G401 (cell line): ENCODE data around the gene PKNOX2. TPM values are rescaled to one million over a fixed set of nuclear protein-coding genes. Genes with fewer than 3 reads are reported as not detected.

ENCODE experiments used
- DNase-seq: peaks from one replicate; pipeline ENCODE4 v3.0.0-alpha.2; 2015; ENCODE audit warnings: low spot score
- in situ Hi-C: cut with HindIII; loops from 2 replicates; pipeline ENCODE4 v1.10.0; 2016; ENCODE audit warnings: low sequenced_read_pairs, mixed read lengths
- total RNA-seq: library from RNA; depleted of rRNA; stranded (reverse); fragments of >200 nt; shearing (Covaris generic); gene quantifications from 2 replicates; pipeline ENCODE4 v1.2.3, GENCODE V29; 2014

Gene PKNOX2
- total RNA-seq, 1 experiment from 2014 or later: 4.6 TPM

DNA sequence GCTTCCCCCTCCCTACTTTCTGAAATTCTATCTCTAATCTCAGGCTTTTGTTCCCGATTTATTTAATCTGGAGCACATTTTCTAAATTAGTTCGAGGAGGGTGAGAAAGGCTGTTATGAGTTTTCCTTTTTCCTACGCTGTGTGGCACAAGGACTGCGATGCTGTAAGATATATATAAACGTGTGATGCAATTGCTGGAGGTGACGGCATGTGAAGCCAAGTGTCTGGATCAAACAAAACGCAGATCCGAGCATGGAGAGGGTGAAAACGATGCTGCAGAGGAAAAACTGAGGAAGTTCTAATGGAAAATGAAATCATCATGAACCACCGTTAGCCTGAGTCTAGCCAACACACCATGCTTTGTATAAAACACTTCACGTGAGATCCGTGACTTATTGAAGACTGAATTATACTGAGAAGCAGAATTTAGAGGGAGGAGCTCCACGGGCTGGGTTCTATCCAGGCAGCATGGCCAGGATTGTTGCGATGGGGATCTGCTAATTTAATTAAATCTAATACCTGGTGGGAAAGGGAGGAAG, 4.4 kb downstream of the PKNOX2 start:
- peak; percentile 28 for DNase-seq
- in situ Hi-C loops: no loop called here

DNA sequence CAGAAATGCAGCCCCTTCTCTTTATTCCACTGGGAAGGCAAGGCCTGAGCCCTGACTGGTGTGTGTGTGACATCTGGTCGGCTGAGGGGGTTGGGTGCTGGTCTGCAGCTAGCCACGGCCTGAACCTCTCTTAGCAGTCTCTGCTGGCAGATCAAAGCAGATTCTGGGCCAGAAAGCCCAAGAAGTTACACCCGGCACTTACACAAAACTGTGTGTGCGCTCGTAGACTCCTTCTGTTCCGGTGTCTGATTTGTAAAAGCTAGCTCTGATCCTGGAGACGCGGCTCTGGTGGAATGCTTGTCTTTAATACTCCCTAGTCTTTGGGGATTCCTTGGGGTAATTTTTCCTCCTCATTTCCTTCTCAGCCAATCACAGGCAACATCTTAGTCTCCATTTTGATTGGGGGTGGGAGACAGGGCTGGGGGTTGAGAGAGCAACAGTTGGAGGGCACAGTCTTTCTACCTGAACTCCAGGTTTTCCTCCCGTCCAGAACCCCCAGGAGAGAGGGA, 5.5 kb downstream of the PKNOX2 start:
- no peak for DNase-seq
- in situ Hi-C loops: no loop called here

DNA sequence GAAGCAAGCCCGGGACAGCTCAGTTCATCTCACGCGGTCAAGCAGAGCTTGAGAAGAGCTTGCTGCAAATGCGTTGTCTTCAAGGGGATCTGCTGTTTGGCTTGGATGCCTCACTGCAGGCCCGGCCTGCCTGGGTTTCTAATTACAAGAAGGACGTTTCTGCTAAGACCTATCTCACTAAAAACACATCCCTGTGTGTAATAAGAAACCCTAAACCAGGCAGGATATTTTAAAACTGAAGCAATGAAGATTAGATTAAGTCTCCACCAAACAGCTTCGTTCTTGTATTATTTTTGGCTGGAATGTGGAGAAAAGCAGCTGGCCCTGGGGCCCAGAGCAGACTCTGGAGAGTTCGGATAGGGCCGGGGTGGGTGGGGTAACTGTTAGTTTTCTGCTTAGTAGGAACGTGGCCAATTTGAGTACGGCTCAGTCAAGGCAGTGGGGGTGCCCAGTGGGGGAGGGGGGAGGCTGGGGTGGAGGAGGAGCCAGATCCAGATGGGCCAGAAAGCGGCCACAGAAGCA, 6.0 kb downstream of the PKNOX2 start:
- in situ Hi-C loops: no loop called here
- no peak for DNase-seq

DNA sequence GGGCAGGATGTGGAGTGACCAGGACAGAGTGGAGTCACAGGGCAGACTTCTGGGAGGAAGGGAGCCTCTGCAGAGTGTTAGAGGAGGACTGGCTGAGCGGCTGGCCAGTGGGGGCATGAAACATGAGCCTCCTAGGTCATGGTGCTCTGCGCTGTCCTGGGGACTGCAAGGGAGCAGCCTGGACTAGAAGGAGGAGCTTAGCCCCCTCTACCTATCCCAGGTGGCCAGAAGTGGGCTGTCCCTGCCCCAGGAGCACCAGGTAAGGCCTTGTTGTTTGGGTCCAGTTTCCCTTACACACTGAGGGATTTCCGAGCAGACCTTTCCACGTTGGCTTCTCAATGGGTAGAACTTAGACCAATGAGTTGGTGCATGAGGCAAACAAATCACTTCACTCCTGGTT, 7.4 kb downstream of the PKNOX2 start:
- in situ Hi-C loops: no loop called here
- no peak for DNase-seq

DNA sequence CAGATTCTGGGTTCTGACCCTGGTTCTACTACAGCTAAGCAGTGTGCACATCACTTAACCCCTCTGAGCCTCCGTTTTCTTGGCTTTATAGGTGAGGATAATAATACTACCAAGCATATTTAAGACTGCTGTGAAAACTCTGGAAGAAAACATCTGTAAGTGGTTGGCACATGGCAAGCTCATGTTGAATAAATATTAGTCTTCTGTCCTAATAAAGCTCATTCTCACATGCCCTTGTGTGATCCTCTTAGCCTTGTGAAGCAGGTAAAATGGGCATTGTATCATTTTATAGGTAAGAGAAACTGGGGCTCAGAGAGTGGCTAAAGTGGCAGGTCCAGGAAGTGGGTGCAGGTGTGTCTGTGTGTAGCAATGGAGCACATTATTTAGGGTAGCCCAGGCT, 8.5 kb downstream of the PKNOX2 start:
- no peak for DNase-seq
- in situ Hi-C loops: no loop called here

DNA sequence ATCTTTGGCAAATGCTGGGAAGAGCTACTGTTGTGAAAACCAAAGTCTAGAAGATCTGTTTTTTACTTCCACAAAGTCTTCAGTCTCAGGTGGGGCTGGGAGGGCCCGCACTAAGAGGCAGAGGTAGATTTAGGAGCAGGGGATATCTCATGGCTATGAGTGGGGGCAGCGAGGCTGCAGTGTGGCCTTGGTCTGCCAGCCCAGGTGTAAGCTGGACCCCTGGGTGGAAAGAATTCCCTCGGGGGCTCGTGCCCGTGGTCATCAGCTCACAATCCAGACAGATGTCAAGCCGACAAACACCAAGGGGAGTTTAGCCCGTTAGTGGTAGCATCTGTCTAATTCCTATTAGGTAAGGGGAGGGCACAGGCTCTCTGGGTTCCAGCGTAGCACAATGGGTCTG, 9.0 kb downstream of the PKNOX2 start:
- in situ Hi-C loops: no loop called here
- DNase-seq: no peak

DNA sequence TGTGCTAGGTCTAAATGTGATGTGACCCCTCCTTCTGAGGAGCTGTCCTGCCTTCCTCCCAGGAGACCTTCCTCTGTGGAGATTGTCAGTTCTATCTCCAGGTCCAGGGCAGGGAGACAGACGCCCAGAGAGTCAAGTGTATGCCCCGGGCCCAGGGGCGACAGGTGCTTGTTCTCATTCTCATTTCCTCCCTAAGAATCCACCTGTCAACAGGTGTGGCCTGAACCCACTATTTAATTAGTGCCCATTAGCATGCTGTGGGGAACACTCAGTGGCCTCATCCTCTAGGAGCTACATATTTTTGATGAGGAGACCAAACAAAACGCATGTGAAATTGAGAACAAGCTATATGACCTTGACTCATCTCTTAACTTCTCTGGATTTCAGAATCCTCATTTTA, 9.5 kb downstream of the PKNOX2 start:
- in situ Hi-C loops: no loop called here
- DNase-seq: no peak

DNA sequence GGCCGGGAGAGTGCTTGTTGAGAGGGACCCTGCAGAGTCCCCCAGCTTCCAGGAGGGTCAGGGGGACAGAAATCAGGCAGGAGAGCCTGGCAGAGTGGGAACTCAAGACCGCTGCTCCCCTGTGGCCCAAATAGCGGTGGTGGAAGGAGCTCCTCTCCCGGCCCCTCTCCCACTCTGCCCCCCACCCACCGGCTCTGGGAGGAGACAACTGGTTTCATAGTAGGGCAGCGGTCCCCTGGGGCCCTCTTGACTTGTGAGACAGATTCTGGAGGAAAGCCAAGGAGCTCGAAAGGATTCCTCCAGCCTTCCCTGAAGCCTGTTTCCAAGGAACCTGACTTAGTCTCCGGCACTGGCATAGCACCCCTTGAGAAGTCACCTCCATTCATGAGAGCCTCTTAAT, 10.1 kb downstream of the PKNOX2 start:
- in situ Hi-C loops: no loop called here
- no peak for DNase-seq

DNA sequence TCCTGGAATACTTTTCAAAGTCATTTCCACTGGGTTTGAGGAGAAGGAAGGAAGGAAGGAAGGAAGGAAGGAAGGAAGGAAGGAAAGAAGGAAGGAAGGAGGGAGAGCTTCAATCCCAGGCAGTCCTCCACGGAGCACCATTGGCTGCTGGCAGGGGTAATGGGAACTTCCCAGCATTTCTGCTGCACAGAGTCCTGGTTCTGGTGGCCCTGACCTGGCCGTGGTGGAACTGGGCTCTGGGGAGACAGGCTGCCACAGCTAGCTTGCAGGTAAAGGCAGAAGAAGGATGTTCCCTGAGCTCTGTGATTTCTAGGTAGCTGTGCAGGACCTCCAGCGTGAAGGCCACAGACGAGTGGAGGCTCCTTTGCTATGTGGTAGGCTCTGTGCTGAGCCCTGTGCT, 10.6 kb downstream of the PKNOX2 start:
- no peak for DNase-seq
- in situ Hi-C loops: no loop called here

DNA sequence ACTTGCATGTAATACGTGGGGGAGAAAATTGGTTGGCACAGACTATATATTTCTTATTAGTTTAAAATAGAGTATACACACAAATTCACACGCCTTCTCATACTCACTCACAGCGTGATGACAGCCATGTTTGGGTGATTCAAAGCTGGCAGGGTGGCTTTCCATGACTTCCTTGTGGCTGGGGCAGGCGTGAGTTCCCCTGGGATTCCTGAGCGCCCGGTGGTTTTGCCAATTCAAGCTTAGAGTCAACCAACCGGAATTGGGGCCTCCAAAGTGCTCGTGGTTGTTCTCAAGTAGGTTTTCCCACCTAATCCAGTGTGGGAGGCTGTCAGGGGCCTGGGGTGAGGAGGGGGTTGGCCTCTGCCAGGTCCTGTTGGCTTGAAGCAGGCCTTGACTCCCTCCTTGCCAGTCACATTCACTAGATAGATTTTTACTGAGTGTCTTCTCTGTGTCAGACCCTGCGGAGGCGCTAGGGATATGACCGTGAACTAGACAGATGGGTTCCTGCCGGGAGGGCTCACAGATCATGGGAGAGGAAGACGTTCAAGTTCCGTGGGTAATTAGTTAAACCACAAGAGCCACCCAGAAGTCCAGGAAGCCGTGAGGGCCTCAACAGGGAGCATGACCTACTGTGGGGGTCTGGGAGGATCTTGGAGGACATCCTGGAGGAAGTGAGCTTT, 11.5 kb downstream of the PKNOX2 start:
- in situ Hi-C loops: no loop called here
- DNase-seq: no peak

DNA sequence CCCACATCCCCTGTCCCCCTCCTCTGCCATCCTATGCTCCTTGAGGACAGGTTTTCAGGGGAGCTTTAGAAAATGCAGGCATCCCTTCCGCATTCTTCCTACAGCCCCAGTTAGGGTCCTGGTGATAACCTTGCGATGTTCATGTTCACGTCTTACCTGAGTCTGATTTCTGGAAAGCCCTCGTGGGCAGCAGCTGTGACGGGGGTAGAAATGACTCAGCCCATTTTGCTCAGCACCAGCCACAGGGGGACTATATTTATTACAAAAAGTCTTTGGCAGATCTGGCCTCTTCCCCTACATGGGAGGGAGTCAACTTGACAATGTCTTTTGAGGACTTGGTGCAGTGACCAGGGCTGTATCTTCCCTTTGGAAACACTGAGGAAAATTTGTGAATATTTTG, 12.3 kb downstream of the PKNOX2 start:
- no peak for DNase-seq
- in situ Hi-C loops: no loop called here

DNA sequence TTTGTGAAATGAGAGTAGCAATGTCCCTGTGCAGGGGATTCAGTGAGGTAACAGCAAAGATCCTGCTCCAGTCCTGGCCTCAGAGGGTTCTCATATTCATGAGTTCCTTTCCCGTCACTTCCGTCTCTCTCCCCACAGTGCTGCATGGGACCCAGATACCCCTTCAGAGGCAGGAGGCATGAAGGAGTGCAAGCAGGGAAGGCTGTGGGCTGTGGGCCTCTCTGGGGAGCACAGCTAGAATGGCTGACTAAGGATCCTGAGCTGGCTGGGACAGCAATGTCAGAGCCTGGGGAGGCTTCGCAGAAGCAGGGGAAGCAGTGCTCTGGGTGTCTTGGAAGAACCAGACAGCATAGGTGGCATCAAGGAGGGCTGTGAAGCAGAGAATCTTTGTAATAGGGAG, 13.0 kb downstream of the PKNOX2 start:
- no peak for DNase-seq
- in situ Hi-C loops: no loop called here

DNA sequence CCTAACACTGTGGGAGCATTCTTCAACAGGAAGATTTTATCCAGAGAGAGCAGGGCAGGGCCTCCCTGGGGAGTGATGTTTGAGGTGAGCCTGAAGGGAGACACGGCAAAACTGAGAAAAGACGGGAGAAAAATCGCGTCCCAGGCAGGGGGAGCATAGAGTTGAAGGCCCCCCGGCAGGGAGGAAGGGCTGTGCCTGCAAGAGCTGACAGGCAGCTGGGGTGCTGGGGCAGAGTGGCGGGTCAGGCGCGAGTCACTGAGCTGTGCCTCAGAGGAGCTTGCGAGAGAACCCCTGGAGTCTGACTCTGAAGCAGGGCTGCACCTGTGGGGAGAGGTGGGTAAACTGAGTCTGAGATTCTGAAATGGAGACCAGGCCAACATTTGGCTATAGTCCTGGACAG, 14.8 kb downstream of the PKNOX2 start:
- DNase-seq: no peak
- in situ Hi-C loops: no loop called here

DNA sequence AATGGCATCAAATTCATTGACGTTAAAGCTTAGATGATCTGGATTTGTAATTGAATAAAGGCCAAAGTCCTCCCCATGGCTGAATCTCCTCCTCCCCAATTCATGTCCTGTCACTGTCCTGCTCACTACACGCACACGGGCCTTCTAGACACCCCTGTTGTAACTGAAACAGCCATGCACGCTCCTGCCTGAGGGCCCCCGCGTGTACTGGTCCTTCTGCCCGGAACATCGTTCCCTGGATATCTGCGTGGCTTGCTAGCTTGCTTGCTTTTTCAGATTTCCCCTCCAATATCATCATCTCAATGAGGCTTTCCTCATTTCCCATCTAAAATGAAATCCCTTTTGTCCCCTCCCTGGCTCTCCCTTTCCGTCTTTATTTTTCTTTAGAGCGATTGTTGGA, 15.3 kb downstream of the PKNOX2 start:
- in situ Hi-C loops: no loop called here
- DNase-seq: no peak

DNA sequence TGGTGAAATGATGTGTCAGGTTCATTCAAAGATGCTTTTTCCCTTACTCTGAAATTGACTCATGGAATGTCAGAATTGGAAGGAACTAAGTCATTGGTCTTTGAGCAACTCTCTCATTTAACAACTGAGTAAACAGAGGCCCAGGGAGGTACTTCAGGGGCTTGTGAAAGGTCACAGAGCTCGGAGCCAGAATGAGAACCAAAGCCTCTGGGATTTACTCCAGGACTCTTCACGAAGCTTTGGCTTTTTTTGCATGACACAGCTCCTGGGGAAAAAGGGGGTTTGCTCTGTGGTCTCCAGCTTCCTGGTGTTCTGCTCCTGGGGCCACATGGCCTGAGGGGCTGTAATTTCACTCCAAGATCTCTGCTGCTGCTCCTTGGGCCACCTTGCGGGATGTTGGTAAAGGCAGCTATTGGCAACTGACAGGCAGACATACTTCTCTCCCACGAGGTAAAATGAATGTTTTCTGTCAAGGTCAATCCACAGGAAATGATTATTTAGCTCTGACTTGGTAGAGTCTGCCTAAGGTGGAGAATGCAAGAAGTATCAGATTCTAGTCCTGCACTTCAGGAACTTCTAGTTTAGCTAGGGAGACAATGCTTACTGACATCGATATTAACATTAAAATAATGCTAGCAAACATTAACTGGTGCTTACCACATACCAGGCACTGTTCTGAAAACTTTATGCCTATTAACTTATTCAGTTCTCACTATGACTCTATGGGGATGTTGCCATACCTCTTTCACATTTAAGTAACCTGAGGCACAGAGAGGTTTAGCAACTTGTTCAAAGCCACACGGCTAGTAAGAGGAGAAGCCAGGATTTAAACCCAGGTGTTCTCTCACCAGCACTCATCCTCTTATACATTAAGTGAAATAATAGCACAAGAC, 16.1 kb downstream of the PKNOX2 start:
- no peak for DNase-seq
- in situ Hi-C loops: no loop called here

DNA sequence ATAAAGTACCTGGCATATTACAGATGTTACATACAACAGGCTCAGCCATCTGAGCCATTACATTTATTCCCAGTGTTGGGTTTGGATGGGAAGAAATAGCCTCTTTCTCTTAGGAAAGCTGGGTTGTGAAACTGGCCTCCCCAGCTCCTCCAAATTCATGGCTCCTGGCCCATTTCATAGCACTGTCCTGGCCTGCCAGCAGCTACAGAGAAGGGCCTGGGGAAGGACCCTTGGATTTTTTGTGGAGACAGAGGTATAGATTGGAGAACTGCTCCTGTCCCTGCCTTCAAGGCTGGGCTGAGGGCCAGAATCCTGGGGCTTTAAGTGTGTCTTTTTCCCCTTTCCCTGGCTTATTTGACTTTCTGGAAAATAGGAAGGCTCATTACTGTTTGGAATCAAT, 18.0 kb downstream of the PKNOX2 start:
- no peak for DNase-seq
- in situ Hi-C loops: no loop called here

DNA sequence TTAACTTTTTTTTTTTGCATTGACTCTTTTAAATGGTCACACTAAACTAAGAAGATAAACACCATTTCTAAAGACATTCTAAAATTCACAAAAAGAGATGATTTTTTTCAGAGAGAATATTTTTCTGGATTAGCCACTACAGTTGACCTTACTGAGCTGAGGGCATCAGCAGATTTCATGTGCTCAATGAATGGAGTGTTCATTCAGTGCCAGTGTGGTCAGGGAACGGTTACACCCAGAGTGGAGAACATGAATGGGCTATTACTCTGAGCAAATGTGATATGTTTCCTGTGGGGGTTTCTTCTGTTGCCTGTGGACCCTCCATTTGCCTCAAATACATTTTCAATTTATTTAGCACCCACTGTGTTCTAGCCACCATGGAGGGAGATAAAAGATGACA, 19.1 kb downstream of the PKNOX2 start:
- in situ Hi-C loops: no loop called here
- no peak for DNase-seq

DNA sequence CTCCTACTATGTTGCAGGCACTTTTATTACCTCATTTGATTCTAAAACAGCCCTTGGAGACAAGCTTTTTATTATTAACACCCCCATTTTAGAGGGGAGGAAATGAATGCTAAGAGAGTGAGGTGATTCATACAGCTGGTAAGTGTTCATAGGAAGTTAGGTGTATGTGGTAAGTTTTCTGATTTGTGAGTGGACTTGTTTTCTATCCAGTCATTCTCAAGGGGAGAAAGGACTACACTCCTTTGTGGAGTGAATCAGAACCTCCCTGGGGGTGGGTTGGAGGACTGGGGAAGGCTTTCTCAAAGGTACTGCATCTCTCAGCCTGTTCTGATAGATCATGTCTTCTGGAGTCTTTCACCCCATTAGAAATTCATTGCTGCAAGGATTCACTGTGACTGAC, 23.5 kb downstream of the PKNOX2 start:
- DNase-seq: no peak
- in situ Hi-C loops: no loop called here

DNA sequence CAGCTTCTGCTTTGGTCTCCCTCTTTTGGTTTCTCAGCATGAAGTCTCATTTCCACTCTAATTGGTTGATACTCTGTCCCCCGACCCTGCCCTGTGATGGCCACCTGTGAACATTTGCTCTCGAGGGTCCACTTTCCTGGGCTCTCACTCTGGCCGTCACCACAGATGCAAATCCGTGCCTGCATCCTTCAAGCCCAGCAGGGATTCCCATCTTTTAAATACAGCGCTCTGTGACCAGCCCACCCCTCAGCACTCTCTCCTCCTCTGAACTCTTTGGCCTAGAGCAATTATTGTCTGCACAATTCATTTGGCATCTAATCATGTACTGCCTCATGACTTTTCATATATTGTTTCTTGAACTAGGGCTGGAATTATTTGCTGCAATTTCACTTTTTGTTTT, 26.0 kb downstream of the PKNOX2 start:
- in situ Hi-C loops: no loop called here
- no peak for DNase-seq

DNA sequence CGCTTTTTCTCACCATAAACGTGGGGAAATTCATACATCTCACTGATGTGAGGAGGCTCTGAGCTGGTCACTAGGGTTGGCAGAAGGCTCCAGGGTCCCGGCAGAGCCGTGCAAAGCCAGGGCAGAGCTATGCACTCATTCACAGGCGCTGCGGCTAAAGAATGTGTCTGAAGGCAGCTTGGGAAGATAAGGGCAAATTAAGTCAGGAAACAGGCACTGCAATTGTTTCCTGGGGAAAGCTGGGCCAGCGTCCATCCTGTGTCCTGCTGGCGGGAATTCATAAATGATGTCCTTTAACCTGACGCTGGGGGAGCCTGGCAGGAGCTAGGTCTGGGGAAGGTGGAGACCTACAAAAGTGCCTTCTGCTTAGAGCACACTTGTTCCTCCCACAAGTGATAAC, 27.6 kb downstream of the PKNOX2 start:
- in situ Hi-C loops: no loop called here
- no peak for DNase-seq
